Measurements from ENCODE around the gene EPAS1. TPM values are rescaled to one million over a fixed set of nuclear protein-coding genes. Genes with fewer than 3 reads are reported as not detected.

Gene EPAS1
- total RNA-seq, 6 donors from 2014 or later, result 440 to 1,878 (median 1,131) TPM

- no peak for ATAC-seq (ENCODE audit: low FRiP score in 2 of 2)
- Histone ChIP-seq H3K4me3 (no peak overlapping the region), H3K27me3 (no peaks in the 10 kb centered on the region), H3K27ac (peak overlapping the region in 2 of 4 donors; percentile 65 to 69), H3K9me3 (no peaks in the 10 kb centered on the region), H3K36me3 (peaks cover 70 to 100% (median 85%) of the 10 kb centered on the region in 4 donors), H3K4me1 (peaks cover 13 to 34% (median 16%) of the 10 kb centered on the region in 4 donors)
- 89 to 91% methylated on average over 12 to 13 of the region's 14 CpGs for WGBS, 2 donors
- no peak for DNase-seq
- TF ChIP-seq CTCF (IDR thresholded peaks at IDR 0.05), result no peak
- no peak for TF ChIP-seq EP300 (IDR thresholded peaks at IDR 0.05)
- no peak for TF ChIP-seq POLR2A (IDR thresholded peaks at IDR 0.05)
- TF ChIP-seq POLR2AphosphoS5 (IDR thresholded peaks at IDR 0.05), result no peak
These were observed 85.3 kb downstream of the EPAS1 start for GRCh38 chr2:46382331-46383112.

- Histone ChIP-seq H3K4me1 (peaks cover 13 to 29% (median 14%) of the 10 kb centered on the region in 4 donors), H3K4me3 (no peak overlapping the region), H3K27me3 (no peaks in the 10 kb centered on the region), H3K9me3 (no peaks in the 10 kb centered on the region), H3K36me3 (peaks cover 65 to 100% (median 82%) of the 10 kb centered on the region in 4 donors), H3K27ac (peak overlapping the region in 2 of 4 donors; percentile 65 to 69)
- no peak for DNase-seq
- no peak for ATAC-seq (ENCODE audit: low FRiP score in 2 of 2)
- TF ChIP-seq CTCF (IDR thresholded peaks at IDR 0.05) (no peak), POLR2AphosphoS5 (IDR thresholded peaks at IDR 0.05) (no peak), POLR2A (IDR thresholded peaks at IDR 0.05) (no peak), EP300 (IDR thresholded peaks at IDR 0.05) (no peak)
- 70 to 85% methylated on average over 1 of the region's 1 CpG for WGBS, 2 donors
These were observed 85.8 kb downstream of the EPAS1 start for GRCh38 chr2:46383113-46383395.

- Histone ChIP-seq H3K4me3 (no peak overlapping the region), H3K4me1 (peaks cover 6 to 25% (median 13%) of the 10 kb centered on the region in 4 donors), H3K9me3 (no peaks in the 10 kb centered on the region), H3K27ac (peak overlapping the region in 1 of 4 donors; percentile 14), H3K36me3 (peaks cover 56 to 94% (median 74%) of the 10 kb centered on the region in 4 donors), H3K27me3 (no peaks in the 10 kb centered on the region)
- 85 to 89% methylated on average over 7 to 9 of the region's 9 CpGs for WGBS, 2 donors
- DNase-seq (no peak), ATAC-seq (ENCODE audit: low FRiP score in 2 of 2) (no peak)
- TF ChIP-seq POLR2AphosphoS5 (IDR thresholded peaks at IDR 0.05), result peak in 1 of 2 donors; percentile 49
- no peak for TF ChIP-seq CTCF (IDR thresholded peaks at IDR 0.05)
These were observed 86.7 kb downstream of the EPAS1 start for GRCh38 chr2:46383784-46384456.

GRCh38 chr2:46384457-46384815 is 87.2 kb downstream of the EPAS1 start:
- Histone ChIP-seq H3K4me1 (peaks cover 10 to 25% (median 12%) of the 10 kb centered on the region in 4 donors), H3K4me3 (no peak overlapping the region), H3K36me3 (peaks cover 52 to 89% (median 71%) of the 10 kb centered on the region in 4 donors), H3K27me3 (no peaks in the 10 kb centered on the region), H3K27ac (no peak overlapping the region), H3K9me3 (no peaks in the 10 kb centered on the region)
- 93 to 95% methylated on average over 12 of the region's 12 CpGs for WGBS, 2 donors
- ATAC-seq (ENCODE audit: low FRiP score in 2 of 2) (no peak), DNase-seq (peak in 1 of 2 donors; percentile 48)
- TF ChIP-seq POLR2AphosphoS5 (IDR thresholded peaks at IDR 0.05) (no peak), POLR2A (IDR thresholded peaks at IDR 0.05) (no peak), EP300 (IDR thresholded peaks at IDR 0.05) (no peak), CTCF (IDR thresholded peaks at IDR 0.05) (no peak)
